Testis (tissue), 3 donors: ENCODE measurements around the gene LCLAT1. TPM values are rescaled to one million over a fixed set of nuclear protein-coding genes. Genes with fewer than 3 reads are reported as not detected.
"Not testable (repeated sequence)": the region's sequence is repeated elsewhere in the genome, so short reads cannot be mapped to it uniquely, and the experiment has no call there.

Experiments
- DNase-seq: peaks from one replicate; pipeline ENCODE4 v3.0.0-alpha.2; 2019
- H3K27ac ChIP-seq, 2 donors: fragments of 200-600 bp; sonication (generic); one replicate each; pipeline ENCODE4 v1.5.1; 2019
- H3K27me3 ChIP-seq: fragments of 200-600 bp; sonication (generic); one replicate; pipeline ENCODE4 v1.5.1; 2019
- H3K36me3 ChIP-seq: fragments of 200-600 bp; sonication (generic); one replicate; pipeline ENCODE4 v1.5.1; 2017; ENCODE audit warnings: low read depth; ENCODE audit errors: missing control alignments
- H3K4me1 ChIP-seq: fragments of 200-600 bp; sonication (generic); one replicate; pipeline ENCODE4 v1.5.1; 2019
- H3K4me3 ChIP-seq, 2 donors: fragments of 200-600 bp; sonication (generic); one replicate each; pipeline ENCODE4 v1.5.1; 2017 to 2019
- H3K9me3 ChIP-seq: fragments of 200-600 bp; sonication (generic); one replicate; pipeline ENCODE4 v1.5.1; 2017
- CTCF ChIP-seq, 3 experiments: fragments of 450-650 bp in 2 of 3; fragments of 200-600 bp in 1 of 3; sonication (generic) in 1 of 3; IDR thresholded peaks; one replicate each; pipeline ENCODE4 v1.5.1; 2016 to 2019; ENCODE audit warnings: antibody characterized with exemption in 3 of 3, mild to moderate bottlenecking in 2 of 3, moderate library complexity in 1 of 3
- POLR2A ChIP-seq: fragments of 450-650 bp; IDR thresholded peaks from one replicate; pipeline ENCODE4 v1.6.1; 2017; ENCODE audit warnings: antibody characterized with exemption, mild to moderate bottlenecking, moderate library complexity
- WGBS, 2 donors: methylation state at CpG; one replicate each; pipeline ENCODE4 v1.1.5; 2018; 5-methylcytosine and 5-hydroxymethylcytosine counted together
- intact Hi-C: fragments of 100-400 bp; cut with DNase I; formaldehyde crosslinking; loops from one replicate; pipeline ENCODE4 v1.15.1; 2023; ENCODE audit warnings: low total_unique reads
- polyA plus RNA-seq: library from polyadenylated mRNA; stranded (reverse); fragments of 350-450 nt; fragmentation: Illumina TruSeq; extraction: RNeasy Lipid Tissue Mini Kit (QIAGEN cat#74804); gene quantifications from one replicate; pipeline ENCODE4 v1.2.3, GENCODE V29; 2014; ENCODE audit warnings: low read depth, low replicate concordance; ENCODE audit not compliant: insufficient read depth
- total RNA-seq, 2 donors: library from RNA; depleted of rRNA; stranded (reverse); fragments of >200 nt; gene quantifications; one replicate each; pipeline ENCODE4 v1.2.3, GENCODE V29; 2016

The LCLAT1 gene
- total and polyA plus RNA-seq, 3 donors from 2014 or later: 11.1 to 39.4 (median 34.9) TPM

- Histone ChIP-seq H3K36me3 (no peaks in the 10 kb centered on the region), H3K4me3 (no peak overlapping the region), H3K27ac (no peak overlapping the region), H3K9me3 (no peaks in the 10 kb centered on the region), H3K4me1 (peaks cover 5% of the 10 kb centered on the region), H3K27me3 (no peaks in the 10 kb centered on the region)
- no peak for TF ChIP-seq CTCF (IDR thresholded peaks at IDR 0.05)
- TF ChIP-seq POLR2A: no peak
- intact Hi-C loops: no loop called here
- no peak for DNase-seq
- WGBS, 2 donors: 39 to 45% methylated on average over 3 of the region's 3 CpGs
These were observed 158.2 kb downstream of the LCLAT1 start for GRCh38 chr2:30605197-30605596.

- TF ChIP-seq POLR2A (no peak), CTCF (IDR thresholded peaks at IDR 0.05) (no peak)
- intact Hi-C loops: no loop called here
- WGBS, 2 donors: 89 to 92% methylated on average over 1 of the region's 1 CpG
These were observed 161.6 kb downstream of the LCLAT1 start for GRCh38 chr2:30608643-30609042.

GRCh38 chr2:30611583-30611982 is 164.5 kb downstream of the LCLAT1 start:
- 73 to 87% methylated on average over 4 of the region's 4 CpGs for WGBS, 2 donors
- H3K27ac ChIP-seq: no peak overlapping the region
- TF ChIP-seq POLR2A (no peak), CTCF (IDR thresholded peaks at IDR 0.05) (no peak)
- intact Hi-C loops: no loop called here
- H3K4me1 ChIP-seq: no peaks in the 10 kb centered on the region
- DNase-seq: no peak
- no peaks in the 10 kb centered on the region for H3K9me3 ChIP-seq
- H3K36me3 ChIP-seq: no peaks in the 10 kb centered on the region
- no peak overlapping the region for H3K4me3 ChIP-seq
- H3K27me3 ChIP-seq: no peaks in the 10 kb centered on the region

More at GRCh38 chr2:30608643-30609042, 161.6 kb downstream of the LCLAT1 start:
- no peak overlapping the region for H3K4me3 ChIP-seq
- no peak for DNase-seq
- no peaks in the 10 kb centered on the region for H3K27me3 ChIP-seq
- no peaks in the 10 kb centered on the region for H3K9me3 ChIP-seq
- H3K27ac ChIP-seq: no peak overlapping the region
- no peaks in the 10 kb centered on the region for H3K36me3 ChIP-seq
- peaks cover 5% of the 10 kb centered on the region for H3K4me1 ChIP-seq

- TF ChIP-seq POLR2A (no peak), CTCF (IDR thresholded peaks at IDR 0.05) (no peak)
- 63 to 66% methylated on average over 2 of the region's 2 CpGs for WGBS, 2 donors
- H3K9me3 ChIP-seq: no peaks in the 10 kb centered on the region
- no peaks in the 10 kb centered on the region for H3K36me3 ChIP-seq
- no peak overlapping the region for H3K27ac ChIP-seq
- no peak for DNase-seq
- H3K4me3 ChIP-seq: no peak overlapping the region
- H3K4me1 ChIP-seq: no peaks in the 10 kb centered on the region
- H3K27me3 ChIP-seq: no peaks in the 10 kb centered on the region
- intact Hi-C loops: no loop called here
These were observed 165.3 kb downstream of the LCLAT1 start for GRCh38 chr2:30612371-30612770.

GRCh38 chr2:30613001-30613400 is 166.0 kb downstream of the LCLAT1 start:
- no peak for DNase-seq
- 78 to 83% methylated on average over 2 of the region's 2 CpGs for WGBS, 2 donors
- H3K9me3 ChIP-seq: no peaks in the 10 kb centered on the region
- no peaks in the 10 kb centered on the region for H3K4me1 ChIP-seq
- H3K27ac ChIP-seq: no peak overlapping the region
- intact Hi-C loops: no loop called here
- no peaks in the 10 kb centered on the region for H3K36me3 ChIP-seq
- H3K27me3 ChIP-seq: no peaks in the 10 kb centered on the region
- no peak for TF ChIP-seq POLR2A
- no peak for TF ChIP-seq CTCF (IDR thresholded peaks at IDR 0.05)
- H3K4me3 ChIP-seq: no peak overlapping the region

GRCh38 chr2:30614227-30614626 is 167.2 kb downstream of the LCLAT1 start:
- WGBS, 2 donors: 95 to 98% methylated on average over 1 to 3 of the region's 4 CpGs
- intact Hi-C loops: not testable (repeated sequence)

More at GRCh38 chr2:30614227-30614626, 167.2 kb downstream of the LCLAT1 start:
- H3K4me3 ChIP-seq, H3K36me3 ChIP-seq, H3K27me3 ChIP-seq, H3K4me1 ChIP-seq, H3K9me3 ChIP-seq, DNase-seq, H3K27ac ChIP-seq: not testable (repeated sequence)
